ENCODE results near the gene IL34. TPM values are rescaled to one million over a fixed set of nuclear protein-coding genes. Genes with fewer than 3 reads are reported as not detected.

Gene IL34
- total and polyA plus RNA-seq, 2 of the 13 experiments (the other 11 are each of a cell fraction or from before 2014, with no cell fraction given): 1.2 to 1.3 TPM

DNA sequence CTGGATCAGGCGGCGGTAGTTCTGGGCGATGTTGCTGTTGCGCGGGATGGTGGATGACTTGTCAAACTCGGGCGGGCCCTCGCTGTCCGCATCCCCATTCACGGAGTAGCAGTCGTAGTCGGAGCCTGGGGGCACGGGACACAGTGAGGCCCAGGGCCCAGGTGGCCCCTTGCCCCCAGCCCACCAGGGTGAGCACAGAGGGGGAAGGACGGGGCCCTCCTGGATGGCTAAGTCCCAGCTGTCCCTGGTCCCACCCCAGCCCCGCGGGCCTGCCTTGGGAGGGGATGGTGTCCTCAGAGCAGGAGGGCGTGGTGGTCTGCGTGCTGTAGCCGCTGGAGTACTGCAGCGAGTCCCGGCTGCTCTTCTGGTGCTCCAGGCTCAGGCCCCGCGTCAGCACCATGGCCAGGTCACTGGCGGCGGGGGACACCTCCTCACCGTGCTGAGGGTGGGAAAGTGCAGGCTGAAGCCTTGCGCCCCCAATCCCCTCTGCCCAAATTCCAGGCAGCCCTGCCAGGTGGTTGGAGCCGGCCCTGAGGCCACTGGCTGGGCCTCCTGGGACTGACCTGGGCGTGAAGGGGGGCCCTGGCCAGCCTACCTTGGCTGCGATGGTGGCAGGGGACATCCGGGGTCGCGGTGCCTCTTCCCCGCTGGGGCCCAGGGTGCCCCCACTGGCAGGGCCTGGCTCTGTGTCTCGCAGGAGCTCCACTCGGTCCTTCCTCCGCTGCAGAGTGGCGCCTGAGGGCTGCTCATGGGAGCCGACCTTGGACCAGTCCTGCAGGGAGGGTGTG lies 18.2 kb downstream of the IL34 start:
- POLR2A ChIA-PET: interaction anchor here (1.0 to 4.2 kb wide), 3 partner anchors 18 to 61 kb away, joined by 3 to 27 read pairs (median 16); no protein-coding TSS in a partner anchor
- ATAC-seq (no peak; the same call in 2 of the 3 replicates), FAIRE-seq (no peak), DNase-seq (ENCODE audit: low spot score) (no peak)
- no peak overlapping the region for H3K4me3 ChIP-seq (replicated peaks in 1 of 3; ENCODE audit: insufficient read depth in 1 of 3, low read depth in 2 of 3, low read length in 3 of 3)
- no peak overlapping the region for H3K9ac ChIP-seq (ENCODE audit: insufficient read depth, low read depth, low read length)
- H3K27me3 ChIP-seq (ENCODE audit: control insufficient read depth in 1 of 2, insufficient read depth in 2 of 2, low read length in 2 of 2): no peaks in the 10 kb centered on the region
- H3K4me1 ChIP-seq (ENCODE audit: insufficient read depth, low read length): no peaks in the 10 kb centered on the region
- no peak overlapping the region for H2AFZ ChIP-seq (ENCODE audit: low read length)
- in situ Hi-C loops (cut with HindIII; ENCODE audit: extremely low pct_ligation_motif_present, low pct_unique_long_range_greater_than_20kb) (no loop called here), intact Hi-C loops (cut with micrococcal nuclease; ENCODE audit: unreplicated experiment) (no loop called here)
- H3K9me3 ChIP-seq (ENCODE audit: low read length): no peaks in the 10 kb centered on the region
- WGBS (ENCODE audit: low lambda C conversion rate): 97% methylated on average over 21 of the region's 39 CpGs
- peaks cover 38 to 65% of the 10 kb centered on the region in 2 experiments for H3K36me3 ChIP-seq (replicated peaks in 1 of 2; ENCODE audit: control insufficient read depth in 1 of 2, insufficient read depth in 2 of 2, low read length in 2 of 2)
- no TSS peak for BruUV-seq (replicated peaks)
- peaks cover 6% of the 10 kb centered on the region for H3K79me2 ChIP-seq (ENCODE audit: insufficient read depth, low read length)
- H3K27ac ChIP-seq (ENCODE audit: extremely low read length, insufficient read depth, low read length): no peak overlapping the region
- no peak overlapping the region for H3K4me2 ChIP-seq (ENCODE audit: low read depth, low read length)
- CTCF ChIA-PET (ENCODE audit: low intra/inter-chr PET ratio, low total read pairs): no interaction called here
- H4K20me1 ChIP-seq (ENCODE audit: insufficient read depth, low read length): peaks cover 27% of the 10 kb centered on the region; the same call in 1 of the 2 replicates
- TF ChIP-seq ZNF543 (CRISPR knock-in tag; IDR thresholded peaks at IDR 0.05) (no peak), ZNF678 (CRISPR knock-in tag; IDR thresholded peaks at IDR 0.05) (no peak), YEATS2 (CRISPR knock-in tag; IDR thresholded peaks at IDR 0.05; ENCODE audit: borderline replicate concordance) (no peak), ESRRA (CRISPR knock-in tag; IDR thresholded peaks at IDR 0.05; ENCODE audit: low read depth) (no peak), ZNF589 (CRISPR knock-in tag; conservative IDR thresholded peaks at IDR 0.05) (no peak), MAZ (IDR thresholded peaks at IDR 0.05; ENCODE audit: borderline replicate concordance, low read depth, low read length) (no peak), MAZ (CRISPR knock-in tag; IDR thresholded peaks at IDR 0.05; ENCODE audit: low read depth) (no peak), GZF1 (CRISPR knock-in tag; IDR thresholded peaks at IDR 0.05) (no peak)
- TF ChIP-seq, protein P1, sequence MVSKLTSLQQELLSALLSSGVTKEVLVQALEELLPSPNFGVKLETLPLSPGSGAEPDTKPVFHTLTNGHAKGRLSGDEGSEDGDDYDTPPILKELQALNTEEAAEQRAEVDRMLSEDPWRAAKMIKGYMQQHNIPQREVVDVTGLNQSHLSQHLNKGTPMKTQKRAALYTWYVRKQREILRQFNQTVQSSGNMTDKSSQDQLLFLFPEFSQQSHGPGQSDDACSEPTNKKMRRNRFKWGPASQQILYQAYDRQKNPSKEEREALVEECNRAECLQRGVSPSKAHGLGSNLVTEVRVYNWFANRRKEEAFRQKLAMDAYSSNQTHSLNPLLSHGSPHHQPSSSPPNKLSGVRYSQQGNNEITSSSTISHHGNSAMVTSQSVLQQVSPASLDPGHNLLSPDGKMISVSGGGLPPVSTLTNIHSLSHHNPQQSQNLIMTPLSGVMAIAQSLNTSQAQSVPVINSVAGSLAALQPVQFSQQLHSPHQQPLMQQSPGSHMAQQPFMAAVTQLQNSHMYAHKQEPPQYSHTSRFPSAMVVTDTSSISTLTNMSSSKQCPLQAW (CRISPR knock-in tag; IDR thresholded peaks at IDR 0.05): no peak
- TF ChIP-seq, protein P2, sequence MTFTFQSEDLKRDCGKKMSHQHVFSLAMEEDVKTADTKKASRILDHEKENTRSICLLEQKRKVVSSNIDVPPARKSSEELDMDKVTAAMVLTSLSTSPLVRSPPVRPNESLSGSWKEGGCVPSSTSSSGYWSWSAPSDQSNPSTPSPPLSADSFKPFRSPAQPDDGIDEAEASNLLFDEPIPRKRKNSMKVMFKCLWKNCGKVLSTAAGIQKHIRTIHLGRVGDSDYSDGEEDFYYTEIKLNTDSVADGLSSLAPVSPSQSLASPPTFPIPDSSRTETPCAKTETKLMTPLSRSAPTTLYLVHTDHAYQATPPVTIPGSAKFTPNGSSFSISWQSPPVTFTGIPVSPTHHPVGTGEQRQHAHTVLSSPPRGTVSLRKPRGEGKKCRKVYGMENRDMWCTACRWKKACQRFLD (CRISPR knock-in tag; IDR thresholded peaks at IDR 0.05; ENCODE audit: borderline replicate concordance): no peak
- TF ChIP-seq, protein P3, sequence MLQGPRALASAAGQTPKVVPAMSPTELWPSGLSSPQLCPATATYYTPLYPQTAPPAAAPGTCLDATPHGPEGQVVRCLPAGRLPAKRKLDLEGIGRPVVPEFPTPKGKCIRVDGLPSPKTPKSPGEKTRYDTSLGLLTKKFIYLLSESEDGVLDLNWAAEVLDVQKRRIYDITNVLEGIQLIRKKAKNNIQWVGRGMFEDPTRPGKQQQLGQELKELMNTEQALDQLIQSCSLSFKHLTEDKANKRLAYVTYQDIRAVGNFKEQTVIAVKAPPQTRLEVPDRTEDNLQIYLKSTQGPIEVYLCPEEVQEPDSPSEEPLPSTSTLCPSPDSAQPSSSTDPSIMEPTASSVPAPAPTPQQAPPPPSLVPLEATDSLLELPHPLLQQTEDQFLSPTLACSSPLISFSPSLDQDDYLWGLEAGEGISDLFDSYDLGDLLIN (CRISPR knock-in tag; IDR thresholded peaks at IDR 0.05; ENCODE audit: borderline replicate concordance): no peak
- TF ChIP-seq, protein P4, sequence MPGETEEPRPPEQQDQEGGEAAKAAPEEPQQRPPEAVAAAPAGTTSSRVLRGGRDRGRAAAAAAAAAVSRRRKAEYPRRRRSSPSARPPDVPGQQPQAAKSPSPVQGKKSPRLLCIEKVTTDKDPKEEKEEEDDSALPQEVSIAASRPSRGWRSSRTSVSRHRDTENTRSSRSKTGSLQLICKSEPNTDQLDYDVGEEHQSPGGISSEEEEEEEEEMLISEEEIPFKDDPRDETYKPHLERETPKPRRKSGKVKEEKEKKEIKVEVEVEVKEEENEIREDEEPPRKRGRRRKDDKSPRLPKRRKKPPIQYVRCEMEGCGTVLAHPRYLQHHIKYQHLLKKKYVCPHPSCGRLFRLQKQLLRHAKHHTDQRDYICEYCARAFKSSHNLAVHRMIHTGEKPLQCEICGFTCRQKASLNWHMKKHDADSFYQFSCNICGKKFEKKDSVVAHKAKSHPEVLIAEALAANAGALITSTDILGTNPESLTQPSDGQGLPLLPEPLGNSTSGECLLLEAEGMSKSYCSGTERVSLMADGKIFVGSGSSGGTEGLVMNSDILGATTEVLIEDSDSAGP (CRISPR knock-in tag; IDR thresholded peaks at IDR 0.05; ENCODE audit: borderline replicate concordance): peak; percentile 13; the same call in 1 of the 2 replicates
- TF ChIP-seq, protein P5, sequence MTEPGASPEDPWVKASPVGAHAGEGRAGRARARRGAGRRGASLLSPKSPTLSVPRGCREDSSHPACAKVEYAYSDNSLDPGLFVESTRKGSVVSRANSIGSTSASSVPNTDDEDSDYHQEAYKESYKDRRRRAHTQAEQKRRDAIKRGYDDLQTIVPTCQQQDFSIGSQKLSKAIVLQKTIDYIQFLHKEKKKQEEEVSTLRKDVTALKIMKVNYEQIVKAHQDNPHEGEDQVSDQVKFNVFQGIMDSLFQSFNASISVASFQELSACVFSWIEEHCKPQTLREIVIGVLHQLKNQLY (CRISPR knock-in tag; IDR thresholded peaks at IDR 0.05): no peak
- TF ChIP-seq, protein P6, sequence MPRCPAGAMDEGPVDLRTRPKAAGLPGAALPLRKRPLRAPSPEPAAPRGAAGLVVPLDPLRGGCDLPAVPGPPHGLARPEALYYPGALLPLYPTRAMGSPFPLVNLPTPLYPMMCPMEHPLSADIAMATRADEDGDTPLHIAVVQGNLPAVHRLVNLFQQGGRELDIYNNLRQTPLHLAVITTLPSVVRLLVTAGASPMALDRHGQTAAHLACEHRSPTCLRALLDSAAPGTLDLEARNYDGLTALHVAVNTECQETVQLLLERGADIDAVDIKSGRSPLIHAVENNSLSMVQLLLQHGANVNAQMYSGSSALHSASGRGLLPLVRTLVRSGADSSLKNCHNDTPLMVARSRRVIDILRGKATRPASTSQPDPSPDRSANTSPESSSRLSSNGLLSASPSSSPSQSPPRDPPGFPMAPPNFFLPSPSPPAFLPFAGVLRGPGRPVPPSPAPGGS (CRISPR knock-in tag; IDR thresholded peaks at IDR 0.05): no peak
